Smooth muscle cell (in vitro differentiated cells): ENCODE data around the gene RAD51B. TPM values are rescaled to one million over a fixed set of nuclear protein-coding genes. Genes with fewer than 3 reads are reported as not detected.

Experiments used
- DNase-seq: peaks from one replicate; lab custom pipeline; 2025; ENCODE audit not compliant: unreplicated experiment; lab: John Stamatoyannopoulos, UW
- H2AFZ ChIP-seq: fragments of 200-600 bp; sonication (generic); 2 replicates; pipeline ENCODE4 v1.6.0; 2016; ENCODE audit warnings: antibody characterized with exemption, low read depth, mild to moderate bottlenecking
- H3F3A ChIP-seq: fragments of 200-600 bp; sonication (generic); 2 replicates; pipeline ENCODE4 v1.6.0; 2017; ENCODE audit warnings: antibody characterized with exemption, low read depth
- H3K27ac ChIP-seq: fragments of 200-600 bp; sonication (generic); 2 replicates; pipeline ENCODE4 v1.5.1; 2016; ENCODE audit warnings: low read depth, mild to moderate bottlenecking
- H3K27me3 ChIP-seq: fragments of 200-600 bp; sonication (generic); 2 replicates; pipeline ENCODE4 v1.6.1; 2016; ENCODE audit warnings: low read depth, mild to moderate bottlenecking
- H3K36me3 ChIP-seq: fragments of 200-600 bp; sonication (generic); 2 replicates; pipeline ENCODE4 v1.5.1; 2016; ENCODE audit warnings: low read depth
- H3K4me1 ChIP-seq: fragments of 200-600 bp; sonication (generic); 2 replicates; pipeline ENCODE4 v1.5.1; 2016; ENCODE audit warnings: low read depth
- H3K4me2 ChIP-seq: fragments of 200-600 bp; sonication (generic); 2 replicates; pipeline ENCODE4 v1.6.0; 2016; ENCODE audit warnings: mild to moderate bottlenecking
- H3K4me3 ChIP-seq: fragments of 200-600 bp; sonication (generic); 2 replicates; pipeline ENCODE4 v1.5.1; 2016; ENCODE audit warnings: mild to moderate bottlenecking
- H3K79me2 ChIP-seq: fragments of 200-600 bp; sonication (generic); 2 replicates; pipeline ENCODE4 v1.6.0; 2016; ENCODE audit warnings: low read depth, mild to moderate bottlenecking
- H3K9ac ChIP-seq: fragments of 200-600 bp; sonication (generic); 2 replicates; pipeline ENCODE4 v1.6.0; 2016; ENCODE audit warnings: low read depth
- H3K9me3 ChIP-seq: fragments of 200-600 bp; sonication (generic); replicated peaks from 2 replicates; pipeline ENCODE4 v1.5.1; 2016; ENCODE audit warnings: low read depth
- H4K20me1 ChIP-seq: fragments of 200-600 bp; sonication (generic); 2 replicates; pipeline ENCODE4 v1.6.0; 2016; ENCODE audit warnings: low read depth
- CTCF ChIP-seq: fragments of 200-600 bp; sonication (generic); IDR thresholded peaks from 2 replicates; pipeline ENCODE4 v1.5.1; 2017; ENCODE audit warnings: borderline replicate concordance, mild to moderate bottlenecking, antibody characterized with exemption; ENCODE audit not compliant: insufficient read depth, poor library complexity, severe bottlenecking
- WGBS: methylation state at CpG from one replicate; pipeline ENCODE4 v1.1.7; 2016; ENCODE audit warnings: low lambda C conversion rate; 5-methylcytosine and 5-hydroxymethylcytosine counted together
- polyA plus RNA-seq: library from polyadenylated mRNA; unstranded; fragments of >200 nt; fragmentation: Nextera tagmentation; extraction: Ambion mirVana; gene quantifications from 2 replicates; pipeline ENCODE4 v1.2.1, GENCODE V29; 2016
- total RNA-seq: library from RNA; depleted of rRNA; stranded (reverse); fragments of >200 nt; gene quantifications from 2 replicates; pipeline ENCODE4 v1.2.3, GENCODE V29; 2014

RAD51B gene
- total and polyA plus RNA-seq, 2 experiments from 2014 or later, result 4.6 to 5.3 TPM

DNA sequence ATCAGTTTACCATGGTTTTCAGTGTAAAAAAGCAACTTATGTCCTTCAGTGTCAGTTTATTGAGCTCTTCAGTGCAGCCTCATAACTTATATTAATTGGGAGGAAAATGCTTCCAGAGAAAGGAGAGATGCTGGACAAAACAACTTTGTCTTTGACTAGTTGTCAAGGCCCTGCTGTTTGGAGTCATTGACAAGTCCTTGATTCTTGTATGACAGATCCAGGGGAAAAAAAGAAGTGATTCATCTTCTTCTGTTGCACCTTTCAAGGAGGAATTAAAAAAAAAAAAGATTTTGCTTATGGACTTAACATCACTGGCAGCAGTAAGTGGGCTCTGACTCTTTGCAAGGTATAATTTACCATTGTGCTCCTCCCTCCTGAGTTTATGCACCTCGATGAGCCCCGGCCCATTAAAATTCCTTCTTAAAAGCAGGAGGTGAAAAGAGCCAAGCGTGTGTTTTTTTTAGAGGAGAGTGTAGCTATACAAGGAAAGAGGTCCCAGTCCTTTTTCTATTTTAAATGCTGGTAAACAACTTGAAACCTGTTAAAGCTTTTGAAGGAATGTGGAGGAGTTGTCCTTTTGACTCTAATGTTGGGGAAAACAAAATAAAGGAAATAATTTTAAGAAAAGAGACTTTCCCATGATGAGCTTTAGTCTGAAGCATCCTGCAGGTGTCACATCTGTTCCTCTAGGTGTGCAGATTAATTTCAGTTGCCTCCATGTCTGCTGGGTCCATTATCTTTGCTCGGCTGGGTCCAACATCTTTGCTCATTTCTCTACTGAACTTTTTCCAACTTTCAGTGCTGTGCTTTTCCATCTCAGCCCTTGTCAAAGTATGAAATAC is 431.6 kb downstream of the RAD51B start:
- WGBS, result 51% methylated on average over 4 of the region's 4 CpGs
- H3K9ac ChIP-seq, result peak overlapping the region; percentile 65
- no peak for TF ChIP-seq CTCF

DNA sequence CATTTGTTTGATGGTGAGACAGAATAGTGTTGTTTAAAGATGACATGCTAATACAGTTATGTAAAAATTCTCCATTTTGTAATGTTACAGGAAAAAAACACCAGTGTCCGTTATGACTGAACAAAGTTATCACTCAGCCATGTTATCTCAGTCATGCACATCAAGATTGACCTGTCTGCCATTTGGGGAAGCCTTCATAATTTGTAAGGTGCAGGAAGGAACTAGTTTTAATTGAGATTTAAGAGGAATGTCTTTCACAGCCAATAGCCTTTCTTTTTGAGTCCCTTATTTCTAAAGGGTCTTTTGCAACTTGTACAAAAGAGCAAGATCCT is 432.2 kb downstream of the RAD51B start:
- Histone ChIP-seq H3K4me2 (no peak overlapping the region), H3K27me3 (no peaks in the 10 kb centered on the region), H4K20me1 (no peaks in the 10 kb centered on the region), H3K4me3 (no peak overlapping the region), H2AFZ (no peak overlapping the region), H3K79me2 (peaks cover 11% of the 10 kb centered on the region), H3K27ac (peak overlapping the region; percentile 94), H3K36me3 (no peaks in the 10 kb centered on the region), H3K4me1 (peaks cover 82% of the 10 kb centered on the region), H3K9me3 (no peaks in the 10 kb centered on the region), H3K9ac (no peak overlapping the region), H3F3A (peaks cover 29% of the 10 kb centered on the region)
- WGBS, result 77% methylated on average over 1 of the region's 1 CpG
- TF ChIP-seq CTCF, result no peak
- no peak for DNase-seq

More for the DNA sequence above, 431.6 kb downstream of the RAD51B start:
- Histone ChIP-seq H4K20me1 (no peaks in the 10 kb centered on the region), H3K27ac (peak overlapping the region; percentile 94), H3K79me2 (peaks cover 11% of the 10 kb centered on the region), H3K36me3 (no peaks in the 10 kb centered on the region), H3K4me1 (peaks cover 84% of the 10 kb centered on the region), H3F3A (peaks cover 35% of the 10 kb centered on the region), H3K27me3 (no peaks in the 10 kb centered on the region), H2AFZ (peak overlapping the region; percentile 28), H3K4me2 (peak overlapping the region; percentile 71), H3K9me3 (no peaks in the 10 kb centered on the region), H3K4me3 (no peak overlapping the region)
- no peak for DNase-seq

DNA sequence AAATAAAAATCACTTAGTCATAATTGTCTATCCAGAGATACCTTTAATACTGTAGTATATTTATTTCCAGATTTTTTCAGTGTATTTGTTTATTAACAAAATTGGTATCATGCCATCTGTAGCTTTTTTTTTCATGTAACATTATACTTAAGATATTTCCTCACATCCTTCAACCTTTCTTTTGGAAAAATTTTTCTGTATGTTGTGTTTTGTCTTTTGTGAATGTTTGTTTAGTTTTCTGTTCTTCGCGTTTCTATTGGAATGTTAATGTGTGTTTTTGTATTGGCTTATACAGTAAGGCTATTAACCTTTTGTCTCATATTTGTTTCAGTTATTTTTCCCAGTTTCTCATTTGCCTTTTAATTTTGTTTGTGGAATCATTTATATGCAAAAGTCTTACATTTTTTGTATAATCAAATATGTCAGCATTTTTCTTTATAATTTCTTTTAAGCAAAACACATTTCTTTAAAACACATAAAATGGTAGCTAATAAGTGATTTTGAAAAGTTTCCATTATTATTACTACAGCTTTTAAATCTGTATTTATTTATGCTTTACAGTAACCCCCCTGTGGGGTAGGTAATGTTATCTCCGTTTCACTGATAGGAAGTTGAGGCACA is 433.7 kb downstream of the RAD51B start:
- peaks cover 70% of the 10 kb centered on the region for H3K4me1 ChIP-seq
- H3K79me2 ChIP-seq, result peaks cover 11% of the 10 kb centered on the region
- 83% methylated on average over 3 of the region's 3 CpGs for WGBS
- no peak overlapping the region for H3K4me3 ChIP-seq
- peaks cover 14% of the 10 kb centered on the region for H3F3A ChIP-seq
- no peaks in the 10 kb centered on the region for H3K9me3 ChIP-seq
- no peaks in the 10 kb centered on the region for H4K20me1 ChIP-seq
- no peak for DNase-seq
- no peak overlapping the region for H3K4me2 ChIP-seq
- H3K36me3 ChIP-seq, result no peaks in the 10 kb centered on the region
- no peak overlapping the region for H3K9ac ChIP-seq
- no peak overlapping the region for H3K27ac ChIP-seq
- H3K27me3 ChIP-seq, result no peaks in the 10 kb centered on the region
- no peak for TF ChIP-seq CTCF
- H2AFZ ChIP-seq, result no peak overlapping the region
